ENCODE data around the gene ATP13A4. TPM values are rescaled to one million over a fixed set of nuclear protein-coding genes. Genes with fewer than 3 reads are reported as not detected.
A peak's percentile ranks its signal among the peaks of the same experiment; 100 is the strongest.
"Not testable (repeated sequence)": the region's sequence is repeated elsewhere in the genome, so short reads cannot be mapped to it uniquely, and the experiment has no call there.

Gene ATP13A4
- total RNA-seq, 1 donor from 2014 or later, result 13.0 TPM

DNA sequence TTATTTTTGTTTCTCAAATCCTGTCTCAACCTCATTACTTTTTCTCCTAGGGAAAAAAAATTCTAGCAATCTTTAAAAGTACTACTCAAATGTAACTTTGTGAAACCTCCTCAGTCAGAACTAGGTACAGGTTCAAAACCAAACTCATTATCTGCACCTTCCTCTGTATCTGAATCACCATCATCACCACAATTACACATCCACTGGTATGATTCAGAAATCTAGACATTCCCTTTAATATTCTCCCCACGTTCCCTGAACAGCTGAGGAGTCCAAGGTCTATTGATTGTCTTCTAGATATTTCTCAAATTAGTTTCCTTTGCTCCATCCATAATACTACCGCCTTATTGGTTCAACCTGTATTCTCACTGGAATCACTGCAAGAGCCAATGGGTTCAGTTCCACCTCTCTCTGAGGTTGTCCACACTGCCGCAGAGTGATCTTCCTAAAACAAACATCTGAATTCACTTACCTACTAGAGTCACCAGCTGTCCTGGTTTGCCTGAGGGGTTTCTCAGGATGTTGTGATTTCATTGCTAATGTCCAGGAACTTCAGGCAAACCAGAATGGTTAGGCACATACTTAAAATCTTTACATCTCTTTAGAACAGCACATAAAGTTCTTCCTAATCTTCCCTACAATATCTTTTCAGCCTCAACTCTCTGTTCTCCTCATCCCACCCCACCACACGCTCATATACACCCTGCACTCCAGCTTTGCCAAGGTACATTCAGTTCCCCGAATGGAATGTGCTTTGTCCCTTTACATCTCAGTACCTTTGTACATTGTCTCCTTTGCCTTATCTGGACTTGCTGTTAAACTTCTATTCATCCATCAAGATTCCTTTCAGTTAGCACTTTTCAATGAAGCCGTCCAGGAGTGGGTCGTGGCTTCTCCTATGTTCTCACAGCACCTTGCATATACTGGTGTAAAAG lies 24.2 kb downstream of the ATP13A4 start:
- Histone ChIP-seq H3K4me3 (no peak overlapping the region), H3K4me1 (no peaks in the 10 kb centered on the region), H3K27me3 (no peaks in the 10 kb centered on the region), H3K36me3 (no peaks in the 10 kb centered on the region), H3K9me3 (no peaks in the 10 kb centered on the region), H3K27ac (no peak overlapping the region)
- no peak for DNase-seq (ENCODE audit: extremely low spot score in 2 of 2)
- intact Hi-C loops (cut with DNase I), result no loop called here
- TF ChIP-seq CTCF (IDR thresholded peaks at IDR 0.05) (no peak), POLR2AphosphoS5 (IDR thresholded peaks at IDR 0.05; ENCODE audit: insufficient read depth in 1 of 2, low read depth in 1 of 2) (no peak), POLR2A (IDR thresholded peaks at IDR 0.05) (no peak)

GRCh38 chr3:193526085-193526484 lies 28.6 kb downstream of the ATP13A4 start:
- H3K4me1 ChIP-seq; H3K27me3 ChIP-seq; H3K4me3 ChIP-seq; intact Hi-C loops (cut with DNase I); H3K9me3 ChIP-seq; DNase-seq (ENCODE audit: extremely low spot score in 2 of 2); H3K36me3 ChIP-seq; H3K27ac ChIP-seq: not testable (repeated sequence)

DNA sequence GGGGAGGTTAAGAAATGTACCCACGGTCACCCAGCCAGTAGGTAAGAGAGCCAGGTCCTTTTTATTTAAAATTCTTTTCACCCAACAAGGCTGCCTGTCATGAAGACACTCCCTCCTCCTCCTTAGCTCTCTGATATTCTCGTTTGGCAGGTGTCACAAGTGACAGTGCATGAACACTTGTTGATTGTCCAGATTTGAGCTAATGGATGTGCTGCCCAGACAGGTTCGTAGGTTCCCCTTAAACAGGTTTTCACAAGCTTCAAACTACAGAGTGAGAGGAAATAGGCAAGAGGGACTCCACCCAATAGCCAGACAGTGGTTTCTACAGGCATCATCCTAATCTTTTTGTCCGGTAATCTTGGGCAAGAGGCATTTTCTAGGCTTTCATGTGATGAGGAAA lies 32.2 kb downstream of the ATP13A4 start:
- TF ChIP-seq POLR2AphosphoS5 (IDR thresholded peaks at IDR 0.05; ENCODE audit: insufficient read depth in 1 of 2, low read depth in 1 of 2), result peak in 1 of 2 donors; percentile 53
- no peak for TF ChIP-seq CTCF (IDR thresholded peaks at IDR 0.05)
- TF ChIP-seq POLR2A (IDR thresholded peaks at IDR 0.05), result no peak
- Histone ChIP-seq H3K4me3 (no peak overlapping the region), H3K27ac (no peak overlapping the region), H3K27me3 (no peaks in the 10 kb centered on the region), H3K36me3 (no peaks in the 10 kb centered on the region), H3K4me1 (no peaks in the 10 kb centered on the region), H3K9me3 (no peaks in the 10 kb centered on the region)
- DNase-seq (ENCODE audit: extremely low spot score in 2 of 2), result no peak
- intact Hi-C loops (cut with DNase I), result no loop called here

DNA sequence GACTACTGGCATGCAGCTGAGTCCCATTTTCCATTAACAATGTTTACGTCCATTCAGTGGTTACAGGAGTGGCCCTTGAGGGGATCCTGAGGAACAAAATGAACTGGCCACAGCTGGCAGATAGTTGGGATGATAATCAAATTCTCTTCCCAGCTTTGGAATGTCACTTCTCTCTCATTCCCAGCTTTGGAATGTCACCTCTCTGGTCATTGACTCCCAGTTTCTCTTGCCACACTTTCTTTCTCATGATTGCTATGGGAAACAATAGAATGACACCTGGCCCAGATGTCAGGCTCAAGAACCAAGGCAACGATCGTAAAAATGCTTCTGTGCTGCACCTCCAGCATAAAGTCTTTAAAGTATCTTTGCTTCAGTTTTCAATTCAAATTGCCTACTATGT lies 34.0 kb downstream of the ATP13A4 start:
- no peak overlapping the region for H3K27ac ChIP-seq
- TF ChIP-seq POLR2AphosphoS5 (IDR thresholded peaks at IDR 0.05; ENCODE audit: insufficient read depth in 1 of 2, low read depth in 1 of 2), result no peak
- TF ChIP-seq CTCF (IDR thresholded peaks at IDR 0.05), result no peak
- TF ChIP-seq POLR2A (IDR thresholded peaks at IDR 0.05), result no peak
- intact Hi-C loops (cut with DNase I), result no loop called here
- no peaks in the 10 kb centered on the region for H3K9me3 ChIP-seq
- H3K4me1 ChIP-seq, result no peaks in the 10 kb centered on the region
- H3K36me3 ChIP-seq, result no peaks in the 10 kb centered on the region
- DNase-seq (ENCODE audit: extremely low spot score in 2 of 2), result no peak
- H3K4me3 ChIP-seq, result no peak overlapping the region
- no peaks in the 10 kb centered on the region for H3K27me3 ChIP-seq

DNA sequence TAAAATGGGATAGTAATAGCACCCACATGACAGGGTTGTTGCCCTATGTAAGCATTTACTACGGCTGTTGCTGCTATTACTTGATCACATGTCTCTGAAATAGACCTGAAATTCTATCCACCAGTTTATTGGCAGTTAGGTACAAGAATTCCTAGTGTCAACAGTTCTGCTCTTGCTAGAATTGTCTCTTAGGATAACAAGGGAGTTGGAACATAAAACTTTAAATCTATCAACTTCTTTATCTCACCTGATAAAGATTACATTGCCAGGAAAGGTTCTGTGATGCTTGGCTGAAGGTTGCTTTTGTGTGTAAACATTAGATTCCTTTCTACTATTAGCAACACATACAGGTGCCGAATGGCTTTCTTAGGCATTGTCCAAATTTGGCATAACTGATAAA lies 38.7 kb downstream of the ATP13A4 start:
- Histone ChIP-seq H3K27ac (no peak overlapping the region), H3K4me1 (no peaks in the 10 kb centered on the region), H3K9me3 (no peaks in the 10 kb centered on the region), H3K27me3 (no peaks in the 10 kb centered on the region), H3K4me3 (no peak overlapping the region), H3K36me3 (no peaks in the 10 kb centered on the region)
- no peak for TF ChIP-seq POLR2AphosphoS5 (IDR thresholded peaks at IDR 0.05; ENCODE audit: insufficient read depth in 1 of 2, low read depth in 1 of 2)
- no peak for TF ChIP-seq CTCF (IDR thresholded peaks at IDR 0.05)
- no peak for TF ChIP-seq POLR2A (IDR thresholded peaks at IDR 0.05)
- DNase-seq (ENCODE audit: extremely low spot score in 2 of 2), result no peak
- intact Hi-C loops (cut with DNase I), result no loop called here

Measured in vagina (tissue), 2 donors.